ENCODE results near the gene APEH.

The APEH gene

DNA sequence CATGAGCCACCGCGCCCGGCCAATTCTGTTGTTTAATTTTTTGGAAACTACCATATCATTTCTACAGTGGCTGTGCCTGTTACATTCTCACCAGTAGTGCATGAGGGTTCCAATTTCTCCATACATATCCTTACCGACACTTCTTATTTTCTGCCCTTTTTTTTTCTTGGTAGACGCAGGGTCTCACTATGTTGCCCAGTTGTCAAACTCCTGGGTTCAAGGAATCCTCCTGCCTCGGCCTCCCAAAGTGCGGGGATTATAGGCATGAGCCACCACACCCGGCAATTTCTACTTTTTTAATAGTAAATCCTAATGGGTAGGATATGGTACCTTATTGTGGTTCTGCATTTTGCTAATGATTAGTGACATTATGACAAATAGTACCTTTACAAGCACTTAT is 35.7 kb downstream of the APEH start:
- H3K27ac ChIP-seq (ENCODE audit: low read length) = no peak overlapping the region

DNA sequence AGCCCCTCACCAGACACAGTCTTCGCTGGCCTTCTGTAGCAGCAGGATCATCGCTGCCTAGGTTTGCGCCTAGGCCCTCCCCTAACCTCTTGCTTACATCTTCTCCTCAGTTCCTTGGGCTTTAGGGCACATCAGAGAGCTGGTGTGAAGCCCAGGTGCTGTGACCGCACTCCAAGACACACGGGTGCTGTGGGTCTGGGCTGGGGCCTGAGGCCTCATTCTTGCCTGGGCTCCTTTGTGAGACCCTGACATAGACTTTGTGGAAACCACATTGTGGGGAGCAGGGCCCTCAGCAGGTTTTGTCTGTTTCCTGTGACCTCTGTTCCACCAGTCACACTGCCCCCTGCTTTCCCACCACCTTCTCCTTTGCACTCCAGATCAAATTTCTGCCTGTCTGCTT is 37.3 kb downstream of the APEH start:
- Histone ChIP-seq H3K9ac (ENCODE audit: low read length) (no peak overlapping the region), H3K27ac (ENCODE audit: low read length) (no peak overlapping the region), H3K36me3 (ENCODE audit: control insufficient read depth, low read depth, low read length) (no peaks in the 10 kb centered on the region), H3K4me1 (ENCODE audit: control insufficient read depth, low read depth, low read length) (no peaks in the 10 kb centered on the region), H3K9me3 (ENCODE audit: control insufficient read depth, low read depth, low read length) (no peaks in the 10 kb centered on the region), H3K4me3 (ENCODE audit: low read length) (no peak overlapping the region), H3K27me3 (ENCODE audit: control insufficient read depth, insufficient read depth, low read length) (no peaks in the 10 kb centered on the region)

More for the DNA sequence above, 35.7 kb downstream of the APEH start:
- Histone ChIP-seq H3K36me3 (ENCODE audit: control insufficient read depth, low read depth, low read length) (peaks cover 8% of the 10 kb centered on the region), H3K4me3 (ENCODE audit: low read length) (no peak overlapping the region), H3K27me3 (ENCODE audit: control insufficient read depth, insufficient read depth, low read length) (no peaks in the 10 kb centered on the region), H3K9me3 (ENCODE audit: control insufficient read depth, low read depth, low read length) (no peaks in the 10 kb centered on the region), H3K4me1 (ENCODE audit: control insufficient read depth, low read depth, low read length) (no peaks in the 10 kb centered on the region), H3K9ac (ENCODE audit: low read length) (no peak overlapping the region)

DNA sequence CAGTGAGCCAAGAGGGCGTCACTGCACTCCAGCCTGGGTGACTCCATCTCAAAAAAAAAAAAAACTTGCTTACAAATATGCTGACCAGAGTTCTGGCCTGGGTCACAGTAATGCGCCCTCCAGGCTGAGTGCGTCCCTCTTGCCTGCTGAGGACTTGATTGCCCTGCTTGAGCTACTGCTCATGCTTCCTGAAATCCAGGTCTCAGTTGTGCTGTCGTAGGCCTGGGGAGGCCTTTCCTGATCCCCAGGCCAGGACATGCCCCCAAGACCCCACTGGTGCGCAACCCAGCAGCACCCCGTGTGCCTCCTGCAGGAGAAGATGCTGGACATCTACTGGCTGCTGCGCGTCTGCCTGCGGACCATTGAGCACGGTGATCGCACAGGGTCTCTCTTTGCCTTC is 38.0 kb downstream of the APEH start:
- no peaks in the 10 kb centered on the region for H3K9me3 ChIP-seq (ENCODE audit: control insufficient read depth, low read depth, low read length)
- no peaks in the 10 kb centered on the region for H3K27me3 ChIP-seq (ENCODE audit: control insufficient read depth, insufficient read depth, low read length)
- H3K36me3 ChIP-seq (ENCODE audit: control insufficient read depth, low read depth, low read length) = no peaks in the 10 kb centered on the region
- no peak overlapping the region for H3K4me3 ChIP-seq (ENCODE audit: low read length)
- no peak overlapping the region for H3K9ac ChIP-seq (ENCODE audit: low read length)
- no peaks in the 10 kb centered on the region for H3K4me1 ChIP-seq (ENCODE audit: control insufficient read depth, low read depth, low read length)
- H3K27ac ChIP-seq (ENCODE audit: low read length) = no peak overlapping the region

DNA sequence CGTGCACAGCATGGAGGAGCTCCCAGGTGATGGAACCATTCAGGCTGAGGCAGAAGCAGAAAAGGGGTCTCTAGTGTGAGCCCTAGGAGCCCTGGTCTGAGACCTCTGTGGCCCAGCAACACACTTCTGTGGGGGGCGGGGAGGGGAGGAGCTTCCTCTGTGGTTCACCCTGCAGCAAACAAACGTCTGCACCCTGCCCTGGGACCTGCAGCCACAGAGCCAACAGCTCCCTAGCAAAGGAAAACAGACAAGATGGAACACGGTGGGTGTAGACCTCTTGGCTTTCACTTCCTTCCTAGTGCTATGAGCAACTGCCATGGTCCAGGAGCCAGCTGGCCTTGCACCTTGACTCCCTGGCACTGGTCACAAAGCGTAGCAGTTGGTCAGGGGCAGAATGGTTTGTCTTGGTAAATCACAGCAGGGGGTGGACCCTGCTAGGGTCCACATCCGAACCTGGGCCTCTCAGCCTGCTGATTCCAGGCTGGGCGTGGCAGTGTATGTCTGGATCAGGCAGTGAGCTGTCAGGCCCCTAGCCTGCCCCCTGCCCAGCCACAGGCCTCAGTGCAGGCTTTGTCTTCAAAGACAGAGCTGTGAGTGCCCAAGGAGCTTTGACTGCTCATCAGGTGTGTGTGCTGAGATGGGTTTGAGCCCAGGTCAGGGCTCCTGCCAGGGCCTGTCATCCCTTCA is 38.6 kb downstream of the APEH start:
- Histone ChIP-seq H3K36me3 (ENCODE audit: control insufficient read depth, low read depth, low read length) (no peaks in the 10 kb centered on the region), H3K9me3 (ENCODE audit: control insufficient read depth, low read depth, low read length) (no peaks in the 10 kb centered on the region), H3K27ac (ENCODE audit: low read length) (no peak overlapping the region), H3K4me3 (ENCODE audit: low read length) (no peak overlapping the region), H3K4me1 (ENCODE audit: control insufficient read depth, low read depth, low read length) (no peaks in the 10 kb centered on the region), H3K27me3 (ENCODE audit: control insufficient read depth, insufficient read depth, low read length) (no peaks in the 10 kb centered on the region), H3K9ac (ENCODE audit: low read length) (no peak overlapping the region)

DNA sequence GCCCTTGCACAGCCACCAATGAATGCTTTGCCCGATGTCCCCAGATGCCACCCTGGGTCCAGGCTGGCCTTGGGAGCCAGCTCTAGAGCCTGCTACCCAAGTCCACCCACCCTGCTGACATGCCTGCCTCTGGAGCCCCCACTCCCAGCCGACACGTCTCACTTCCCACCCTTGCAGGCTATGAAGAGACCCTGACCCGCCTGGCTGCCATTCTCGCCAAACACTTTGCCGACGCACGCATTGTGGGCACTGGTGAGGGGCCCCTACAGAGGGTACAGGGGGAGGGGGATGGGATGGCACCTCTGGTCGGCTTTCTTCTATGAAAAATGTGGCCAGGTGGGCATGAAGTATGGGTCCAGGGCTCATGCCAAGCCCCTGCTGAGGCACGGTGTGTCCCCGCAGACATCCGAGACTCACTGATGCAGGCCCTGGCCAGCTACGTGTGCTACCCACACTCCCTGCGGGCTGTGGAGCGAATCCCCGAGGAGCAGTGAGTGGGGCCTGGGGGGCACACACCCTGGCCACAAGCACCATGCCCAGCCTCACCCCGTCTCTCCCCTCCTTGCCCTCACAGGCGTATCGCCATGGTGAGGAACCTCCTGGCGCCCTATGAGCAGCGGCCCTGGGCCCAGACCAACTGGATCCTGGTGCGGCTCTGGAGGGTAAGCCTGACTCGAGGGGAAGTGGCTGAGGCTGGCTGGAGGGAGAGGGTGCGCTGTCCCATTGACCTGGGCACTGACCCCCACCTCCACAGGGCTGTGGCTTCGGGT is 39.4 kb downstream of the APEH start:
- H3K36me3 ChIP-seq (ENCODE audit: control insufficient read depth, low read depth, low read length) = no peaks in the 10 kb centered on the region
- H3K27ac ChIP-seq (ENCODE audit: low read length) = no peak overlapping the region
- H3K4me1 ChIP-seq (ENCODE audit: control insufficient read depth, low read depth, low read length) = no peaks in the 10 kb centered on the region
- no peaks in the 10 kb centered on the region for H3K27me3 ChIP-seq (ENCODE audit: control insufficient read depth, insufficient read depth, low read length)
- no peak overlapping the region for H3K9ac ChIP-seq (ENCODE audit: low read length)
- no peaks in the 10 kb centered on the region for H3K9me3 ChIP-seq (ENCODE audit: control insufficient read depth, low read depth, low read length)
- no peak overlapping the region for H3K4me3 ChIP-seq (ENCODE audit: low read length)

DNA sequence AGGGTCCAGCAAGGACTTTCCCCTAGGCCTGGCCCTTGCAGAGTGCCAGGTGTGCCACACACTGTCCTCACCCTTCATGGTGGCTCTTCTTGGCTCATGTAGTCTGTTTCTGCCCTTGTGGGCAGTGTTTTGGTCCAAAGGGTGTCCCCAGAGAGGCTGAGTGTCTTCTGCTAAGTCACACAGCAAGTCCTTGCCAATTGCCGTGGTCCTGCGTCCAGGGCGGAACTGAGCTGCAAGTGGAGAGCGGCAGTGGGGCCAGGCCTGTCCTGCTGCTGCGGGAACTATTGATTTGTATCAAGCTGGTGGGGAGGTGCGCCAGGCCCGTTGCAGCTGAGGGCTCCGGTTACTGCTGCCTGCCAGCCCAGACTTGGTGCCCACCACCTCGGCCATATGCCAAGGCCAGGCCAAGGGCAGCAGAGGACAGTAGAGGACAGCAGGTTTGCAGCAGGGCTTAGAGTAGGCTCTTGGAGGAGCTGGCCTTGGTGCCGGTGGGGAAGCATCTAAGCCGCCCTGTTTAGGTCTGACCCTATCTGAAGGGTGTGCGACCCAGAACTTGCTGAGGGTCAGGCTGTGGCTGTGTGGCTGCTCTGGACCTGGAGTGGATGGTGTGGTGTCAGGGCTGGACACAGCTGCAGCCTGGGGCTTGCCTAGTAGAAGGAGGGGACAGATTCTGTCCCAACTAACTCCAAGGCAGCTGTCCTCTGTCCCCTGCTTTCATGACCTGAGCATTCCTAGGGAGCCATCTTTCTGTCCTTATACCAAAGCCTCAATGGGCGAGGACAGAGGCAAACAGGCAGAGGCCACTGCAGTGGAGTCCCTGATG is 40.8 kb downstream of the APEH start:
- Histone ChIP-seq H3K27ac (ENCODE audit: low read length) (no peak overlapping the region), H3K27me3 (ENCODE audit: control insufficient read depth, insufficient read depth, low read length) (no peaks in the 10 kb centered on the region), H3K9me3 (ENCODE audit: control insufficient read depth, low read depth, low read length) (no peaks in the 10 kb centered on the region), H3K36me3 (ENCODE audit: control insufficient read depth, low read depth, low read length) (no peaks in the 10 kb centered on the region), H3K9ac (ENCODE audit: low read length) (no peak overlapping the region), H3K4me1 (ENCODE audit: control insufficient read depth, low read depth, low read length) (peaks cover 4% of the 10 kb centered on the region), H3K4me3 (ENCODE audit: low read length) (no peak overlapping the region)

DNA sequence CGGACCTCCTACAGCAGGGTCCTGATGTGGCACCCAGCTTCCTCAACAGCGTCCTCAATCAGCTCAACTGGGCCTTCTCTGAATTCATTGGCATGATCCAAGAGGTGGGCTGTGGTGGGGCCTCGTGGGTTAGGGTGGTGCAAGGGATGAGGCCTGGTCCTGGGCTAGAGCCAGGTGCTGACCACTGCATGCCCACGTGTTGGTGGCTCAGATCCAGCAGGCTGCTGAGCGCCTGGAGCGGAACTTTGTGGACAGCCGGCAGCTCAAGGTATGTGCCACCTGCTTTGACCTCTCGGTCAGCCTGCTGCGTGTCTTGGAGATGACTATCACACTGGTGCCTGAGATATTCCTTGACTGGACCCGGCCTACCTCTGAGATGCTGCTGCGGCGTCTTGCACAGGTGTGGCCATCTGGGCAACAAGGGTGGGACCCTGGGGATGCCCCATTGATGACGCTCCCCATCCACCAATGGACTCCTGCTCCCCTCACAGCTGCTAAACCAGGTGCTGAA is 41.5 kb downstream of the APEH start:
- H3K27me3 ChIP-seq (ENCODE audit: control insufficient read depth, insufficient read depth, low read length) = no peaks in the 10 kb centered on the region
- H3K4me1 ChIP-seq (ENCODE audit: control insufficient read depth, low read depth, low read length) = peaks cover 4% of the 10 kb centered on the region
- peaks cover under 1% of the 10 kb centered on the region for H3K36me3 ChIP-seq (ENCODE audit: control insufficient read depth, low read depth, low read length)
- H3K27ac ChIP-seq (ENCODE audit: low read length) = no peak overlapping the region
- H3K4me3 ChIP-seq (ENCODE audit: low read length) = no peak overlapping the region
- no peaks in the 10 kb centered on the region for H3K9me3 ChIP-seq (ENCODE audit: control insufficient read depth, low read depth, low read length)
- H3K9ac ChIP-seq (ENCODE audit: low read length) = no peak overlapping the region

DNA sequence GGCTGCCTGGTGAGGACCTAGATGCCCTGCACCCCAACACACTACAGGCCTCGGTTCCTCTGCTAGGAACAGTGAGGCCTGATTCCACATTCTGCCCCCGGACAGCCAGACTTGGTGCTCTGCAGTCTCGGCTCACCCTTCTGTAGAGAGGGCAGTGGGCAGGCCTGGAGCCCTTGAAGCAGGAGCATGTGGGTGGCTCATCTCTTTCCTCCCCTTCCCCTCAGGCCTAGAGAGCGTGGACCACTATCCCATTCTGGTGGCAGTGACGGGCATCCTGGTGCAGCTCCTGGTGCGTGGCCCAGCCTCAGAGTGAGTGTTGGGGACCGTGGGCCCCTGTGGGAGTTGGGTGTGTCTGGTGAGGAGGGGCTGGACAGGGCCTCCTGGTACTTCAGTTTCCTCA is 42.0 kb downstream of the APEH start:
- Histone ChIP-seq H3K4me3 (ENCODE audit: low read length) (no peak overlapping the region), H3K9ac (ENCODE audit: low read length) (no peak overlapping the region), H3K9me3 (ENCODE audit: control insufficient read depth, low read depth, low read length) (no peaks in the 10 kb centered on the region), H3K36me3 (ENCODE audit: control insufficient read depth, low read depth, low read length) (peaks cover 6% of the 10 kb centered on the region), H3K4me1 (ENCODE audit: control insufficient read depth, low read depth, low read length) (peaks cover 4% of the 10 kb centered on the region), H3K27ac (ENCODE audit: low read length) (no peak overlapping the region), H3K27me3 (ENCODE audit: control insufficient read depth, insufficient read depth, low read length) (no peaks in the 10 kb centered on the region)

DNA sequence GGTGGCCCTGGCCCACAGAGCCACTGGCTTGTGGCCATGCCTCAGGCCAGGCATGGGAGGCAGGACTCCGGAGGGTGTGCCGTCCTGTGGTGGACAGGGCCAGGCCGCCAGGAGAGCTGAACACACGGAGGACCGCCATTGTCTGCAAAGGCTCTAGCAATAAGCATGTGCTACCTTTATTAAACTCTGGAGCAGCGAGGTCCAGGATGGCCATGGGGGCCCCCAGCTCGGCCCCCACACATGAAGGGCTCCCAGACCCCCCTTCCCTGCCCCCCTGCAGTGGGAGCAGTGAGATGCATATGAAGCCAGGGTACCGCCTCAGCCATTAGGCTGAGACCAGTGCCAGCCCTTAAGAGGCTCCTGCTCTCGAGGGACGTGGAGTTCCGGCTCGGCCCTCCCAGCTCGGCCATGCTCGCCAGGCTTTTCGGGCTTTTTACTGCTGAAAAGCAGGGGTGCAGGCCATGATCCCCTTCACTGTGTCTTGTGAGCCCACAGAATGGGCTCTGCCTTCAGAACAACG is 42.6 kb downstream of the APEH start:
- Histone ChIP-seq H3K4me1 (ENCODE audit: control insufficient read depth, low read depth, low read length) (peaks cover 4% of the 10 kb centered on the region), H3K36me3 (ENCODE audit: control insufficient read depth, low read depth, low read length) (peaks cover 10% of the 10 kb centered on the region), H3K9ac (ENCODE audit: low read length) (no peak overlapping the region), H3K4me3 (ENCODE audit: low read length) (no peak overlapping the region), H3K9me3 (ENCODE audit: control insufficient read depth, low read depth, low read length) (no peaks in the 10 kb centered on the region), H3K27me3 (ENCODE audit: control insufficient read depth, insufficient read depth, low read length) (no peaks in the 10 kb centered on the region), H3K27ac (ENCODE audit: low read length) (no peak overlapping the region)

DNA sequence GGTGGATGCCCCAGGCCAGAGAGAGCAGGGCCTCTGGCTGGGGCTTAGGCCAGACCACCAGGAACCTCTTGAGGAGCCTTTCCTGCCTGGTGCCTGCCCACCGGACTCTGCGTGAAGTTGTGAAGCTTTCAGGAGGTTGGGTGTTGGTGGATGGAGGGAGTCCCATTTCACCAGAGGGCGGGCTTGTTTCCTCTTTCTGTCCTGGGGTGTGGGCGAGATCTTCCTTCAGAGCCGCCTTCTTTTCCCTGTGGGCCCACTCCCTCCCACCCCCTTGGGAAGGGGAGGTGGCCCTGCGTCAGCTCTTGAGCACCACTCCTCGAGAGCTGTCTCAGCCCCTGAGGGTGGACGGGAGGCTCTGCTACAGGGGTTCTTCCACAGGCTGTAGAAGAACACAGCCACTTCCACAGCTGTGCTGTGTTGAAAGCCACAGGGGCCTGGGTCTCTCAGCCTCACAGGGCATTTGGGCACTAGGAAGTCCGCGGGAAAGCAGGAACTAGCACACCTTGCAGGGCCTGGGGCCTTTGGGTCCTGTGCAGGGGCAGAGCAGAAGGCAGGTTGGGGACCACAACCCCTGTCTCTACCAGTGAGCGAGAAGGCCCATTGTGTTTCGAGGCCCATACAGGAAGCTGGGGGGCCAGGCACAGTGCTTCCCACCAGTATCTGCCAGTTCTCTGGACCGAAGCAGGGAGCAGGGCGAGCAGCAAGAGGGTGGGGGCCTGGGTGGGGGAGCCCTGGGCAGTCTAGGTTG is 43.2 kb downstream of the APEH start:
- no peak overlapping the region for H3K4me3 ChIP-seq (ENCODE audit: low read length)
- H3K4me1 ChIP-seq (ENCODE audit: control insufficient read depth, low read depth, low read length) = peaks cover 4% of the 10 kb centered on the region
- H3K36me3 ChIP-seq (ENCODE audit: control insufficient read depth, low read depth, low read length) = peaks cover 10% of the 10 kb centered on the region
- H3K27ac ChIP-seq (ENCODE audit: low read length) = no peak overlapping the region
- H3K27me3 ChIP-seq (ENCODE audit: control insufficient read depth, insufficient read depth, low read length) = no peaks in the 10 kb centered on the region
- H3K9ac ChIP-seq (ENCODE audit: low read length) = no peak overlapping the region
- H3K9me3 ChIP-seq (ENCODE audit: control insufficient read depth, low read depth, low read length) = no peaks in the 10 kb centered on the region

All from iPS-18a (cell line).